Inflammatory macrophage (primary cell): ENCODE measurements around the gene SLC35A2.

Experiments
- DNase-seq, 2 donors: peaks; one replicate each; pipeline ENCODE4 v3.0.0-alpha.2; 2020 to 2022

Gene SLC35A2

GRCh38 chrX:48927123-48927522 is 15.7 kb upstream of the SLC35A2 start:
- DNase-seq = no peak

GRCh38 chrX:48924270-48924669 is 12.8 kb upstream of the SLC35A2 start:
- DNase-seq = no peak

GRCh38 chrX:48923771-48924170 is 12.3 kb upstream of the SLC35A2 start:
- no peak for DNase-seq

- no peak for DNase-seq
Observed at GRCh38 chrX:48920718-48921104, 9.3 kb upstream of the SLC35A2 start.

GRCh38 chrX:48919947-48920717 is 8.7 kb upstream of the SLC35A2 start:
- DNase-seq = no peak

- DNase-seq = no peak
Observed at GRCh38 chrX:48919360-48919841, 8.0 kb upstream of the SLC35A2 start.

GRCh38 chrX:48918643-48919340 is 7.3 kb upstream of the SLC35A2 start, which contains the start of gene PIM2:
PIM2 (minus strand) TSS chrX:48919024; CDS start chrX:48918834, 190 bp downstream.
- peak; percentile 84 to 90 for DNase-seq

GRCh38 chrX:48918301-48918642 is 6.8 kb upstream of the SLC35A2 start:
- peak in 1 of 2 donors; percentile 23 for DNase-seq

- peak; percentile 91 to 93 for DNase-seq
Observed at GRCh38 chrX:48917139-48918001, 5.9 kb upstream of the SLC35A2 start.

GRCh38 chrX:48914593-48915493 is 3.4 kb upstream of the SLC35A2 start:
- no peak for DNase-seq

- DNase-seq = peak; percentile 23 to 35
Observed at GRCh38 chrX:48913605-48914366, 2.3 kb upstream of the SLC35A2 start.

GRCh38 chrX:48910926-48911411 is 477 bp downstream of the SLC35A2 start:
- peak; percentile 34 to 47 for DNase-seq

GRCh38 chrX:48909703-48910294 is 1.6 kb downstream of the SLC35A2 start:
- no peak for DNase-seq

- no peak for DNase-seq
Observed at GRCh38 chrX:48908600-48908999, 2.8 kb downstream of the SLC35A2 start.

- no peak for DNase-seq
Observed at GRCh38 chrX:48905090-48905790, 6.2 kb downstream of the SLC35A2 start.

GRCh38 chrX:48904626-48905025 is 6.8 kb downstream of the SLC35A2 start:
- no peak for DNase-seq

- no peak for DNase-seq
Observed at GRCh38 chrX:48904180-48904579, 7.3 kb downstream of the SLC35A2 start.

GRCh38 chrX:48903290-48903689 is 8.2 kb downstream of the SLC35A2 start:
- DNase-seq = no peak

- DNase-seq = no peak
Observed at GRCh38 chrX:48902776-48903175, 8.7 kb downstream of the SLC35A2 start.

GRCh38 chrX:48902135-48902534 is 9.3 kb downstream of the SLC35A2 start:
- DNase-seq = no peak
